ENCODE measurements around the gene ASS1.

The ASS1 gene

GRCh38 chr9:130500340-130501180, 55.8 kb downstream of the ASS1 start:
- DNase-seq: peak; percentile 52

GRCh38 chr9:130501639-130502038, 56.9 kb downstream of the ASS1 start:
- DNase-seq: no peak

- no peak for DNase-seq
These were observed 63.5 kb downstream of the ASS1 start for GRCh38 chr9:130508218-130508617.

GRCh38 chr9:130512199-130512598, 67.4 kb downstream of the ASS1 start:
- no peak for DNase-seq

GRCh38 chr9:130513078-130513477, 68.3 kb downstream of the ASS1 start:
- DNase-seq: no peak

- no peak for DNase-seq
These were observed 73.5 kb downstream of the ASS1 start for GRCh38 chr9:130518233-130518632.

- peak; percentile 55 for DNase-seq
These were observed 74.4 kb downstream of the ASS1 start for GRCh38 chr9:130518943-130519799.

GRCh38 chr9:130519927-130520326, 75.2 kb downstream of the ASS1 start:
- DNase-seq: no peak

GRCh38 chr9:130521715-130522114, 77.0 kb downstream of the ASS1 start:
- DNase-seq: no peak

- DNase-seq: no peak
These were observed 77.6 kb downstream of the ASS1 start for GRCh38 chr9:130522233-130522808.

GRCh38 chr9:130523921-130524320, 79.2 kb downstream of the ASS1 start:
- no peak for DNase-seq

- no peak for DNase-seq
These were observed 81.6 kb downstream of the ASS1 start for GRCh38 chr9:130526193-130526853.

GRCh38 chr9:130526854-130527650, 82.3 kb downstream of the ASS1 start:
- DNase-seq: no peak

- no peak for DNase-seq
These were observed 83.0 kb downstream of the ASS1 start for GRCh38 chr9:130527651-130528310.

GRCh38 chr9:130528674-130529073, 83.9 kb downstream of the ASS1 start:
- DNase-seq: no peak

- DNase-seq: no peak
These were observed 86.2 kb downstream of the ASS1 start for GRCh38 chr9:130530938-130531337.

GRCh38 chr9:130531670-130532069, 86.9 kb downstream of the ASS1 start:
- DNase-seq: no peak

GRCh38 chr9:130532426-130533080, 87.8 kb downstream of the ASS1 start:
- DNase-seq: no peak

- peak; percentile 51 for DNase-seq
These were observed 91.2 kb downstream of the ASS1 start for GRCh38 chr9:130535818-130536521.

- DNase-seq: no peak
These were observed 91.9 kb downstream of the ASS1 start for GRCh38 chr9:130536701-130537107.
